DMS53 (cell line): ENCODE data around the gene CD83.
"Not testable (repeated sequence)": the region's sequence is repeated elsewhere in the genome, so short reads cannot be mapped to it uniquely, and the experiment has no call there.

Experiments
- DNase-seq: peaks from one replicate; lab custom pipeline; 2025; lab: John Stamatoyannopoulos, UW

Gene CD83

GRCh38 chr6:14147891-14148290 is 30.3 kb downstream of the CD83 start:
- no peak for DNase-seq

- DNase-seq: no peak
These were observed 30.9 kb downstream of the CD83 start for GRCh38 chr6:14148471-14148870.

- DNase-seq: peak; percentile 80
These were observed 31.6 kb downstream of the CD83 start for GRCh38 chr6:14149053-14149738.

- no peak for DNase-seq
These were observed 32.2 kb downstream of the CD83 start for GRCh38 chr6:14149739-14150130.

GRCh38 chr6:14151300-14151699 is 33.7 kb downstream of the CD83 start:
- DNase-seq: not testable (repeated sequence)

- no peak for DNase-seq
These were observed 34.2 kb downstream of the CD83 start for GRCh38 chr6:14151773-14152172.

GRCh38 chr6:14153228-14153627 is 35.7 kb downstream of the CD83 start:
- no peak for DNase-seq

GRCh38 chr6:14159090-14159489 is 41.5 kb downstream of the CD83 start:
- peak; percentile 29 for DNase-seq

GRCh38 chr6:14162826-14163225 is 45.3 kb downstream of the CD83 start:
- no peak for DNase-seq

GRCh38 chr6:14165091-14165490 is 47.5 kb downstream of the CD83 start:
- DNase-seq: no peak

- DNase-seq: no peak
These were observed 49.3 kb downstream of the CD83 start for GRCh38 chr6:14166839-14167238.

GRCh38 chr6:14170128-14170527 is 52.6 kb downstream of the CD83 start:
- no peak for DNase-seq

- no peak for DNase-seq
These were observed 55.0 kb downstream of the CD83 start for GRCh38 chr6:14172562-14172961.

- no peak for DNase-seq
These were observed 56.7 kb downstream of the CD83 start for GRCh38 chr6:14174226-14174625.

- DNase-seq: no peak
These were observed 57.4 kb downstream of the CD83 start for GRCh38 chr6:14174996-14175395.

- no peak for DNase-seq
These were observed 58.9 kb downstream of the CD83 start for GRCh38 chr6:14176429-14176828.

- DNase-seq: no peak
These were observed 60.0 kb downstream of the CD83 start for GRCh38 chr6:14177413-14178082.

- no peak for DNase-seq
These were observed 60.5 kb downstream of the CD83 start for GRCh38 chr6:14178083-14178445.

GRCh38 chr6:14180609-14181008 is 63.0 kb downstream of the CD83 start:
- DNase-seq: no peak

- DNase-seq: no peak
These were observed 65.3 kb downstream of the CD83 start for GRCh38 chr6:14182916-14183315.
